NB4 (cell line): ENCODE measurements around the gene KRTAP20-1.

Experiments used
- DNase-seq: peaks from one replicate; pipeline ENCODE4 v3.0.0; 2010; ENCODE audit warnings: low read depth
- H3K4me3 ChIP-seq: one replicate; pipeline ENCODE4 v1.5.1; 2011; ENCODE audit warnings: mild to moderate bottlenecking, low read depth, low read length, moderate library complexity
- CTCF ChIP-seq: IDR thresholded peaks from one replicate; pipeline ENCODE4 v1.5.1; 2012; ENCODE audit warnings: low read depth, low read length
- MYC ChIP-seq: IDR thresholded peaks from 2 replicates; pipeline ENCODE4 v1.6.1; 2011; ENCODE audit warnings: low read depth, low read length
- POLR2A ChIP-seq: IDR thresholded peaks from 2 replicates; pipeline ENCODE4 v1.6.1; 2011; ENCODE audit warnings: mild to moderate bottlenecking; ENCODE audit not compliant: insufficient read length; ENCODE audit errors: extremely low read depth
- TF ChIP-seq, protein P1 (sequence below): IDR thresholded peaks from 2 replicates; pipeline ENCODE4 v1.6.1; 2011; ENCODE audit warnings: low read depth, low read length

KRTAP20-1 gene

GRCh38 chr21:30616125-30616524 is at the start of gene KRTAP20-1:
KRTAP20-1 (plus strand) TSS chr21:30616425; CDS start chr21:30616455, 30 bp downstream.
- DNase-seq, result no peak
- no peak within 1 kb of the TSS for H3K4me3 ChIP-seq
- TF ChIP-seq POLR2A, result no peak
- TF ChIP-seq MYC, result no peak
- TF ChIP-seq, protein P1, sequence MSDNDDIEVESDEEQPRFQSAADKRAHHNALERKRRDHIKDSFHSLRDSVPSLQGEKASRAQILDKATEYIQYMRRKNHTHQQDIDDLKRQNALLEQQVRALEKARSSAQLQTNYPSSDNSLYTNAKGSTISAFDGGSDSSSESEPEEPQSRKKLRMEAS, result no peak
- no peak for TF ChIP-seq CTCF

DNA sequence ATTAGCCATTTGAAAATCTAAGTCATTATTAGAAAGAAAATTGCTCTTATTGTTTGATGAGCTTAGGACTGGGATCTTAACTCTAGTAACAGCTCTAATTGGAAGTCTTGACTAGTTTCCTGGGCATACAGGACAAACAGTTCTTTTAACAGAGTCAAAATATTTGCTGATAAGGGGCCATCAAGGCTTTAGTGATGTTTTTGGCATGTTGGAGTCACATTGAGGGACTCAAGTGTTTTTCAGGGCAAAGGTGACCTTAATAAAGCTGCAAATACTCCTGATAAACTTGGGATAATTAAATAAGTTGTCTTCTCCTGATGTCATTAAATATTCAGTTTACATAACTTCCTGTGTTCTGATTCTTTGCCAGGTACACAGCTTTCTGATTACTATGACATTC is 48.6 kb upstream of the KRTAP20-1 start:
- DNase-seq, result no peak
- H3K4me3 ChIP-seq, result no peak overlapping the region
- TF ChIP-seq, protein P1, result no peak
- TF ChIP-seq MYC, result no peak
- TF ChIP-seq POLR2A, result no peak
- no peak for TF ChIP-seq CTCF

DNA sequence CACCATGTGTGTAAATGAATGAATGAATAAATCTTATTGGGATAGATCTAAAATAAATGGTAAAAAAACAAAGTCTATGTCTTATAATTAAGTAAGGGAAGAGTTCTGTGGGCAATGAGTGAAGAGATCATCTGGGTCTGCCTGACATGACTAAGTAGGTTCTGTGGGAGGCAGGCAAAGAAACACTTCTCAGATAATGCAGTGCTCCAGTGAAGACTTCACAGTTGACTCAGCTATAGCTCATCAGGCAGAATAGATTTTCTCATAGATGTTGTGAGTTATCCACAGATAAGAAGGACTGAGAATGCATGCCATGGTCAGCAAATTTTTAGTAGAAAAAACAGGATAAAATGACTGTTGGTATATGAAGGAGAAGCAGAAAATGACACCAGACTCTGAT is 38.5 kb upstream of the KRTAP20-1 start:
- no peak for TF ChIP-seq POLR2A
- TF ChIP-seq, protein P1, result no peak
- TF ChIP-seq MYC, result no peak
- TF ChIP-seq CTCF, result no peak
- DNase-seq, result no peak
- H3K4me3 ChIP-seq, result no peak overlapping the region

DNA sequence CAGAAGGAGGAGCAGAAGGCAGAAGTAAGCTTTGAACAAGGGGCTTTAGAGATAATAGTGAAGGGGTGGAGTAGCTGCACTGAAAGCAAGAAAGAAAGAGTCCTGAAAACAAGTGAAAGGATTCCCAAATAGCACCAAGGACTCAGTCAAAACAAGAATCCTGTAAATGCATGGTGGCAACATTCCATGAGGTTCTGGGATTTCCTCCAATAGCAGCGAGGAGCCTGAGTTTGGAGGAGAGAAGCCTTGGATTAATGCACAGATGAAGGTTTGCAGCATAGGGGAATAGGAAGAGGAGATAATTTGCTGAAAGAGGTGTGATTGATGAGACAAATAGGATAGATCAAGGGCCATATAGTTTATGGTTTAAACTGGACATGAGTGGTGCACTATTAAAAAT is 36.9 kb upstream of the KRTAP20-1 start:
- no peak overlapping the region for H3K4me3 ChIP-seq
- TF ChIP-seq CTCF, result no peak
- TF ChIP-seq POLR2A, result no peak
- no peak for TF ChIP-seq MYC
- DNase-seq, result no peak

DNA sequence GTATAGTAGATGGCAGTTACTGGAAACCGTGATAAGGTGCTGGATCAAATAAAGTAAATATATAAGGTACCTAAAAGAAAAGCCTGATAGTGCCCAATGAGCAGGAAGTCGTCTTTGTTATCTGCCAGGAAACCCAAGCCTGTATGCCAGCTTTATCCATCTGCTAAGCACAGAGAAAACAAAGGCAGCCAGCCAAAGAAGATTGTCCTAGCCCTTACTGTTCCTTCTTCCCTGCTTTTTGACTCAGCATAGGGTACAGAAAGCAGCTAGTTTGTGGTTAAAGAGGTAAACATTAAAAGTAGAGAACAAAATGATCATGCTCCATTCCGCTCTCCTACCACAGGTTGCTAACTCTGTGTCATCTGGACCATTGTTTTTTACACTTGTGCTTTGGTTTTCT is 36.1 kb upstream of the KRTAP20-1 start:
- no peak overlapping the region for H3K4me3 ChIP-seq
- no peak for DNase-seq
- TF ChIP-seq POLR2A, result no peak
- TF ChIP-seq CTCF, result no peak
- TF ChIP-seq, protein P1, result no peak

DNA sequence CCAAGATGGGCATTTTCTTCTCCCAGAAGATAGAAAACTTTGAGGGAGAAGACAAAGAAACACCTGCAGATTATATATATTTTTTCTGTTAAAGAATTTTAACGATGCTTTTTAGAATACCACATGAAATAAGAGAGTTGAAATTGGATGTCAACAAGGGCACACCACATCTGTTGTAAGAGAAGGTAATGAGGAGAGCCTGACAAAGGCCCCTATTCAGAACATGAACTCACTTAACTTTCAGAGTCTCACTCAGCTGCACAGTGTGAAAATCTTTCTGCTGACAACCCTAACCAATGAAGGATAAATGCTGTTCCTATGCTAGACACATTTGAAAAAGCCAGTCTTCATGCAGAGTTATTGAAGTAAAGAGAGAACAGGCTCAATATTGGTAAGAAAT is 33.4 kb upstream of the KRTAP20-1 start:
- TF ChIP-seq CTCF (no peak), POLR2A (no peak), MYC (no peak)
- TF ChIP-seq, protein P1, result no peak
- DNase-seq, result no peak

More for the DNA sequence above, 33.4 kb upstream of the KRTAP20-1 start:
- H3K4me3 ChIP-seq, result no peak overlapping the region
